ENCODE measurements around the gene TGFBR1.

Gene TGFBR1

GRCh38 chr9:99201603-99202002 is 96.7 kb downstream of the TGFBR1 start:
- DNase-seq (ENCODE audit: low read depth), result no peak
- H3K4me3 ChIP-seq (ENCODE audit: low read depth, low read length), result no peak overlapping the region
